Measurements from ENCODE around the gene CD300A.

- TF ChIP-seq, protein P1, sequence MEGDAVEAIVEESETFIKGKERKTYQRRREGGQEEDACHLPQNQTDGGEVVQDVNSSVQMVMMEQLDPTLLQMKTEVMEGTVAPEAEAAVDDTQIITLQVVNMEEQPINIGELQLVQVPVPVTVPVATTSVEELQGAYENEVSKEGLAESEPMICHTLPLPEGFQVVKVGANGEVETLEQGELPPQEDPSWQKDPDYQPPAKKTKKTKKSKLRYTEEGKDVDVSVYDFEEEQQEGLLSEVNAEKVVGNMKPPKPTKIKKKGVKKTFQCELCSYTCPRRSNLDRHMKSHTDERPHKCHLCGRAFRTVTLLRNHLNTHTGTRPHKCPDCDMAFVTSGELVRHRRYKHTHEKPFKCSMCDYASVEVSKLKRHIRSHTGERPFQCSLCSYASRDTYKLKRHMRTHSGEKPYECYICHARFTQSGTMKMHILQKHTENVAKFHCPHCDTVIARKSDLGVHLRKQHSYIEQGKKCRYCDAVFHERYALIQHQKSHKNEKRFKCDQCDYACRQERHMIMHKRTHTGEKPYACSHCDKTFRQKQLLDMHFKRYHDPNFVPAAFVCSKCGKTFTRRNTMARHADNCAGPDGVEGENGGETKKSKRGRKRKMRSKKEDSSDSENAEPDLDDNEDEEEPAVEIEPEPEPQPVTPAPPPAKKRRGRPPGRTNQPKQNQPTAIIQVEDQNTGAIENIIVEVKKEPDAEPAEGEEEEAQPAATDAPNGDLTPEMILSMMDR (IDR thresholded peaks at IDR 0.05; ENCODE audit: low read depth, low read length): no peak
- no peak for TF ChIP-seq EZH2phosphoT487 (IDR thresholded peaks at IDR 0.05; ENCODE audit: low read depth)
These were observed 19.4 kb downstream of the CD300A start for GRCh38 chr17:74485841-74486240.
